ENCODE data around the gene CCDC106.

DNA sequence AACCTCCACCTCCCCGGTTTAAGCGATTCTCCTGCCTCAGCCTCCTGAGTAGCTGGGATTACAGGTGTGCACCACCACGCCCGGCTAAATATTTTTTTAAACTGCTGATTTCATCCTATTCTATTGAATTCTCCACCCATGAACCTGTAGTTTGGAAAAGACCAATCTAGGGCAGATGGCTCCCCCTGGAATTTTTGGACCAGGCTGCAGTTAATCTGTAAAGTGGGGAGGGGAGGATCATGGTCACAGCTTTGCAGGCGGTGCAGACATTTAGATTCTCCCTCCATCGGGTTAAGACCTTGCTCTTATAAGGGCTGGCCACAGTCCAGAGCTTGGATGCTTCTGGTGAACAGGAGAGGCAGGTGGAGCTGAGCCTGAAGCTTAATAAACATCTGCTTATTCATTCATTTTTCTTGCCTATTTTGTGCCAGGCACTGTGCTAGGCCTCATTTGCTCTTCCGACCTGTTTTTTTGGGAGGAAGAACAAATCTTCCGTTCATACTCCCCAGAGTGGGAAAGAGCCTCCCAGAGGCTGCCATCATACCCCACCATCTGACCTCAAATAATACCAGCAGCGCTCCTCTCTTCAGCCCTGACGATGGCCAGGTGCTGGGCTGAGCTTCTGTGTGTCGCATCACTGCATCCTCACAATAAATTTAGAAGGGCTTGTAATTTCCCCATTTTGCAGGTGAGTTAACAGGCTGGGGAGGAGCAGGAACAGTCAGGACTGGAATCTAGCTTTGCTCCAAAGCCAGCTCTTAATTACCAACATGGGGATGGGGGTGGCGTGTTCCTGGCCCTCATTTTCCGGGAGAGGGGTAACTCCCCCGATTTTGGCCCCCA, 902 bp upstream of the CCDC106 start:
- TF ChIP-seq, protein P1, sequence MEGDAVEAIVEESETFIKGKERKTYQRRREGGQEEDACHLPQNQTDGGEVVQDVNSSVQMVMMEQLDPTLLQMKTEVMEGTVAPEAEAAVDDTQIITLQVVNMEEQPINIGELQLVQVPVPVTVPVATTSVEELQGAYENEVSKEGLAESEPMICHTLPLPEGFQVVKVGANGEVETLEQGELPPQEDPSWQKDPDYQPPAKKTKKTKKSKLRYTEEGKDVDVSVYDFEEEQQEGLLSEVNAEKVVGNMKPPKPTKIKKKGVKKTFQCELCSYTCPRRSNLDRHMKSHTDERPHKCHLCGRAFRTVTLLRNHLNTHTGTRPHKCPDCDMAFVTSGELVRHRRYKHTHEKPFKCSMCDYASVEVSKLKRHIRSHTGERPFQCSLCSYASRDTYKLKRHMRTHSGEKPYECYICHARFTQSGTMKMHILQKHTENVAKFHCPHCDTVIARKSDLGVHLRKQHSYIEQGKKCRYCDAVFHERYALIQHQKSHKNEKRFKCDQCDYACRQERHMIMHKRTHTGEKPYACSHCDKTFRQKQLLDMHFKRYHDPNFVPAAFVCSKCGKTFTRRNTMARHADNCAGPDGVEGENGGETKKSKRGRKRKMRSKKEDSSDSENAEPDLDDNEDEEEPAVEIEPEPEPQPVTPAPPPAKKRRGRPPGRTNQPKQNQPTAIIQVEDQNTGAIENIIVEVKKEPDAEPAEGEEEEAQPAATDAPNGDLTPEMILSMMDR (conservative IDR thresholded peaks at IDR 0.05) = no peak
- TF ChIP-seq ZFX (IDR thresholded peaks at IDR 0.05) = no peak

Data from C4-2B (cell line).